GM12892 (cell line): ENCODE results near the gene GRAMD4.

ENCODE experiments used
- POLR2A ChIP-seq: IDR thresholded peaks from 2 replicates; pipeline ENCODE4 v1.6.1; 2011; ENCODE audit warnings: low read depth, low read length, control low read depth
- TAF1 ChIP-seq: IDR thresholded peaks from 2 replicates; pipeline ENCODE4 v1.6.1; 2011; ENCODE audit warnings: low read depth, mild to moderate bottlenecking, control low read depth, low read length, borderline replicate concordance

DNA sequence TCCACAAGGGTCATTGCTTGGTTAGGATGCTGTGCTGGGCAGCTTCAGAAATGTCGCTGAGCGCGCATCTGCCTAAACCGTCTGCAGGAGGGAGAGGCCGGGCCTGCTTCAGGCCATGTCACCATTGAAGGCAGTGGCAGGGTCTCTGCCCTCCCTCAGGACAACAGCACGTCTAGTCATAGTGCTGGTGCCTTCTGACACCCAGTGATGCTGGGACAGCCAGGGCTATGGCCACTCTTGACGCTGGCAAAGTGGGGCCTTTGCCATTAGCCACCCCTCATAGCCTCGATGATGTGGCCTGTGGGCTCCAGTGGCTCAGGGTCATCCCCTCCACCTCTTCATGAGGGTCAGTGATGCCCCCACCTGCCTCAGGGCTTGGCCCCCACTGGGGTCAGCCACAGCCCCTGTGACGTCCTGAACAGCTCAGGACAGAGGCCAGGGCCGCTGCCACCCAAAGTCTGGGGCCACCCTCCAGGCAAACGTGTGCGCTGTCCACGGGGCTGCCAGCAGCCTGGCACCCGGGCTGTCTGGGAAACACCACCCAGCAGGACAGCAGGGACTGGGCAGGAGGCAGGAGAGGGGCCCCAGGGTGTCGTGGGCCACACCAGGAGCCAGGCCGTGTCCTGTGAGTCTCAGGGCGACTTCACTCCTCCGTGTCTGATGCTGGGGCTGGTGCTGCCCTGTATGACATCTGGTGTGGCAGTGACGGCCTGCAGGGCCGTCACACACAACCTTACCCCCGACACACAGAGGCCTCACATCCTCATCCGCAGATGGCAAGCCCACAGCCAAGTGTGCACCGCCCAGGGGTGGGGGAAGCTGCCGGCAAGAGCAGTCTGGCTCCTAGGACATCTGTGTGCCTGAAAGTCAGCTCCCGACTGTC, 75.4 kb downstream of the GRAMD4 start:
- TF ChIP-seq POLR2A = no peak
- TF ChIP-seq TAF1 = no peak
